Inferior parietal cortex (tissue), 1 donor: ENCODE data around the gene ZBTB42.

ENCODE experiments used
- DNase-seq: peaks from one replicate; pipeline ENCODE4 v3.0.0-alpha.2; 2016; ENCODE audit errors: extremely low spot score

ZBTB42 gene

GRCh38 chr14:104782086-104782807 lies 18.7 kb upstream of the ZBTB42 start:
- no peak for DNase-seq

- no peak for DNase-seq
These were observed 18.1 kb upstream of the ZBTB42 start for GRCh38 chr14:104782808-104783139.

DNA sequence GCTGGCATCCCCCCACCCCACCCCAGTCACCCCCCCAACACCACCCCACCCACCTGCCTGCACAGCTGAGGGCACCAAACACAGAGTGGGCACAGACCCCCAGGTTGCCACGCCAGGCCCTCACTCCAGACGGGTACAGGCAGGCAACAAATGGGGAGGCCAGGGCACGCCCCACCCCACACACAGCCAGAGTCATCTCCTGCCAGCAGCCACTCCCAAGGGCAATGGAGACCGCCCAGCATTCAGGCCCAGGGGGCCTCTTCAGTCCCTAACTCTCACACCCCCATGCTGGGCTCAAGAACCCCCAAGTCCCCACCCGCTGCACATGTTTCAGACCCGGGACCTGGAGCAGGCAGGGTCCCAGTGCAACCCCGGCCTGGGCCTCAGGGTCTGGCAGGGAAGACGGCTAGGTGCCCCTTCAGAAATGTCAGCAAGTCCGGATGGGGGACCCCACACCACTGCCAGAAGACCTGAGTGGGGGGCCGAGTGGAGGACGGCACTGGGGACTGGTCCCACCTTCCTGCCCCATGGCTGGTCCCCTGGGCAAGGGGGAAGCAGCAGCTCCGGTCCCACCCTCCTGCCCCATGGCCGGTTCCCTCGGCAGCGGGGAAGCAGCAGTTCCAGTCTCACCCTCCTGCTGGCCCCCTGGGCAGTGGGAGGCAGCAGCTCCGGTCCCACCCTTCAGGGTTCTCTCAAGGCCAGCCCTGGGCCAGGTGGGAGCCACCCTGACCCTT lies 17.2 kb upstream of the ZBTB42 start:
- no peak for DNase-seq

- no peak for DNase-seq
These were observed 16.7 kb upstream of the ZBTB42 start for GRCh38 chr14:104784218-104784568.

GRCh38 chr14:104784846-104785707 lies 15.8 kb upstream of the ZBTB42 start:
- no peak for DNase-seq

DNA sequence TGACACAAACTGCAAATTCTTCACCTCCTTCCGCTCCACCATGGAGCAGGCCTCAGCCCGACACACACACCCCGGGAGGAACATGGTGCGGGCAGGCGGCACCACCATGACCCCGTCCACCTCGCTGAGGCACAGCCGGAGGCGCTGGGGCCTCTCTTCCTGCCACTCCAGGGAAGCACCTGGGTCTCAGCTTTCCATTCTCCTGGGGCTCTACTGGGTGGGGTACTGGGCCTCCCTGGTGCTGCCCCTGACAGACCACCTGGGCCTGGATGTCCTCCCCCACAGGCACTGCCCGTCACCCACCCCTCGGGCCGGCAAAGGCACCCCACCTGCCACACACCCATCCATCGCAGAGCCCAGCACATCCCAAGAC lies 15.2 kb upstream of the ZBTB42 start:
- DNase-seq, result no peak

GRCh38 chr14:104786091-104786586 lies 14.8 kb upstream of the ZBTB42 start:
- no peak for DNase-seq

GRCh38 chr14:104786726-104787675 lies 13.9 kb upstream of the ZBTB42 start:
- DNase-seq, result no peak

- no peak for DNase-seq
These were observed 13.2 kb upstream of the ZBTB42 start for GRCh38 chr14:104787736-104788135.

GRCh38 chr14:104788161-104788818 lies 12.6 kb upstream of the ZBTB42 start:
- no peak for DNase-seq

- no peak for DNase-seq
These were observed 11.8 kb upstream of the ZBTB42 start for GRCh38 chr14:104788873-104789663.

DNA sequence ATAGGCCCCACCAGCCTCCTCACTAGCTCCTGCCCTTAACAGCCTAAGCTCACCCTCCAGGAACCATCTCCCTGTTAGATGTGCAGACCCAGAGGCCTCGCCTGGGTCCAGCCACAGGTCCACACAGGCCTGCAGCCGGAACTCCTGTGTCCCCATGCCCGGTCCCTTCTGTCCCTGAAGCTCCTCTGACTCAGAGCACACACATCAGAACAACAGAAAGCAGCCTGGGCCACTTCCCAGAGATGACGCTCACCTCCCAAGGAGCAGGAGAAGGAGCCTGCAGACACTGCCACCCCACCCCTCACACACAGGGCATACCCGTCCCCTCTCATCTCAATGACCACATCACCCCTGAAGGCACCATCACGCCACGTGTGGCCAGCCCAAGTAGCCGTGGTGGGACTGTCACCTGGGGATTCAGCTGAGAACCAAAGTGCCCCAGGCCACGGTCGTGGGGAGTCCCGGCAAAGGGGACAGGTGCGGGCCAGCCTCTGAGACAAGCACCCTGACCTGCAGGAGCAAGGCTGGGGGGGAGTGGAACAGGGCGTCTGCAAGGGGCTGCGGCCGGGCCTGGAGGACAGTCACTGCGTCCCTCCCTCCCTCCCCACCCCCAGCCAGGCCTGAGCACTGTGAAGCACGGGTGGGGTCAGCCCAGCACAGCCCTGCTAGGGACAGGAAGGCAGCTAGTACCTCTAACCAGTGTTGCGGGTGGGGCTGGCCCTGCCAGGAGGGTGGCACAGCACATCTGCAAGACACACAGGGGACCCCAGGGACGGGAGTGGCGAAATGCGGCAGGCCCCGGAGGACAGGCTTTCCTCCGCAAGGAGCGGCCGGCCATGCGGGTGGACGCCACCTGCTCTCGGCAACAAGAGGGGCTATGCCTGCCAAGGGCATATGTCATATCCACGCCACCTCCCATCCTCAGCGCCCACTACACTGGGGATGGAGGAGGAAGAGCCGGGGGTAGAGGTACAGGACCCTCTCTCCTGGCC lies 10.9 kb upstream of the ZBTB42 start:
- DNase-seq, result no peak

DNA sequence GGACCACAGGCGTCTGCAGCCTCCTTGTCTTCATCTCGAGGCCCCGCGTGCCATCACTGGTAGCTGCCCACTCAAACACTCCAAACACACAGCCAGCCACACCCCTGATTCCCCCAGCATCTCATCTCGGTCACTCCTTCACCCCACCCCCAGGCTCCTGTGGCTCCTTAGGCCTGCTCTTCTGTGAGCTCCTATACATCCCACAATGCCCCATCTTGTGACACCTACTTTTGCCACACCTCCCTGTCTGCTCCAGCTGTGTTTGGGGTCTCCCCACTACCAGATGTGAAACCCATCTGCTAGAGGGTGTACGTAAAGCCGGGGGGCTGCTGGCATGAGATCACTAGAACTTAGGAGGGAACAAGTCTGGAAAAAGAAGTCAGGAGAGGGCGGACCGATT lies 9.5 kb upstream of the ZBTB42 start:
- DNase-seq, result no peak

DNA sequence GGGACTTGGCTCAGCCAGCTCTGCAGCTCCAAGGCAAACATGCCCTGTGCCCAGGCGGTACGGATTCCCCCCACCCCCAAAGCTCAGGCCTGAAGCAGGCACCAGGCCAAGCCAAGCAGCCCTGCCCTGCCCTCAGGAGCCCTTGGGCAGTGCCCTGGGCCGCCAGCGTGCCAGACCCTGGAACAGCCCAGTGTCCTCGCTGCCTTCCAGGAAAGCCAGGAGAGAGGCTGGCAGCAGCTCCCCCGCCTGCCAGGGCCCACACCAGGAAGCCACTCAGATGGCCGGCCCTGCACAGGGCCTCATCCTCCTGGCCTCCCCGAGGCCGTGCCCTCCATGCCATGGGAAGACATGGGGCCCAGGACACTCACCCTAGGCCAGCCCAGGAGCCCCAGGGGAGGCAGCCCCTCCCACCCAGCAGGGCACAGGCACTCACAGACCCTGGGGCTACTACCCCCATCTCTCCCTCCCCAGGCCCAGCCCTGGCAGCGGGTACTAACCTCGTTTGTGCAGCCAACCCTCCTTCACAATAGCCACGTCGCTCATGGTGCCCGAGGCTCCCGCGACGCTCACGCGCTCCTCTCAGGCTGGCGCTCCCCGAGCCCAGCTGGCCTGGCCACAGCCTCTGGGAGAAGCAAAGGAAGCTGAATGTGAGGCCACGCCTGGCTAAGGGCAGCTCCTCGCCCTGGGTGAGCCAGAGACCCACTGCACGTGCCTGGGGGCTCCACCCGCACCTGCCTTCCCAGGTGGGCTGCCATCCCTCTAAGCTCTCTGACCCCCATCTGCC lies 8.6 kb upstream of the ZBTB42 start:
- DNase-seq, result no peak

- DNase-seq, result no peak
These were observed 7.8 kb upstream of the ZBTB42 start for GRCh38 chr14:104792945-104793702.

DNA sequence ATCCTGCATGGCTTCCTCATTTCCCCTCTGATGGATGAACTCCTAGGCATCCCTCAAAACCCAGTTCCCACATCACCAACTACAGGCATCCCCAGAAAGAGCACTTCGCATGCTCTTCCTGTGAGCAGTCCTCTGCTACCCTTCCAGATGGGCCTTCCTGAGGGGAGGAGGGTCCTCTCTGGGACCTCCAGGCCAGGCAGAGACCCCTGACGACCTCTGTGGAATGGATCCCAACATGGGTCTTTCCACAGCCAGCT lies 7.3 kb upstream of the ZBTB42 start:
- no peak for DNase-seq

- DNase-seq, result no peak
These were observed 6.8 kb upstream of the ZBTB42 start for GRCh38 chr14:104794099-104794498.

DNA sequence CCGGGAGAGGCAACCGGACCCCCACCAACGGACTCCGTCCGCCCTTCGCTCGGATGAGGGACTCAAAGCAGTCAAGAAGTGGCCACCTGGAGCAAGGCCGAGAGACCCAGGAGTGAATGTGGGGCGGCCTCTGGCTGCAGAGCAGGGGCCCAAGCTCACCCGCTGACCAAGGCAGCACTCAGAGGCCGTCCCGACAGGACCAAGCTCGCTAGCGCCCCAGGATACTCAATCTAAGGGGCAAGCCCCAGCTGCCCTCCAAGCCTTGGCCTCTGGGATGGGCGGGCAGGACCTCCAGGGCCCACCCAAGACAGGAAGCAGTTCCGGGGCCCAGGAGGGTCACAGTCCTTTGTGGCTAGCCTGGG lies 6.3 kb upstream of the ZBTB42 start:
- no peak for DNase-seq
